ENCODE results near the gene LIPA.

LIPA gene

GRCh38 chr10:89263531-89263930 lies 12.0 kb upstream of the LIPA start:
- DNase-seq (ENCODE audit: low read depth, low spot score): no peak
- no peak overlapping the region for H3K4me3 ChIP-seq (ENCODE audit: low read depth, low read length)
- ChIA-PET POLR2A (no interaction called here), CTCF (interaction anchor here (0.9 to 3.2 kb wide), 3 partner anchors 13 to 301 kb away, joined by 3 to 26 read pairs (median 3); no protein-coding TSS in a partner anchor)
- TF ChIP-seq CTCF (IDR thresholded peaks at IDR 0.05; ENCODE audit: insufficient read depth, low read length, missing control alignments): no peak

GRCh38 chr10:89263091-89263490 lies 11.5 kb upstream of the LIPA start:
- ChIA-PET CTCF (interaction anchor here (3.2 kb wide), 1 partner anchor 107 kb away, joined by 26 read pairs; no protein-coding TSS in a partner anchor), POLR2A (no interaction called here)
- TF ChIP-seq CTCF (IDR thresholded peaks at IDR 0.05; ENCODE audit: insufficient read depth, low read length, missing control alignments): no peak
- H3K4me3 ChIP-seq (ENCODE audit: low read depth, low read length): no peak overlapping the region
- DNase-seq (ENCODE audit: low read depth, low spot score): no peak

GRCh38 chr10:89262086-89263051 lies 10.8 kb upstream of the LIPA start:
- peak; percentile 78 for DNase-seq (ENCODE audit: low read depth, low spot score)
- ChIA-PET CTCF (interaction anchor here (1.0 to 1.1 kb wide), 2 partner anchors 184 to 232 kb away, joined by 3 to 4 read pairs; no protein-coding TSS in a partner anchor), POLR2A (interaction anchor here (0.8 to 1.2 kb wide), 4 partner anchors 11 to 159 kb away, joined by 3 to 6 read pairs (median 4); partner anchors contain the start of gene LIPA)
- no peak overlapping the region for H3K4me3 ChIP-seq (ENCODE audit: low read depth, low read length)
- no peak for TF ChIP-seq CTCF (IDR thresholded peaks at IDR 0.05; ENCODE audit: insufficient read depth, low read length, missing control alignments)

GRCh38 chr10:89258881-89259280 lies 7.3 kb upstream of the LIPA start:
- H3K4me3 ChIP-seq (ENCODE audit: low read depth, low read length): no peak overlapping the region
- ChIA-PET POLR2A (no interaction called here), CTCF (interaction anchor here (1.0 to 1.7 kb wide), 3 partner anchors 10 to 167 kb away, joined by 3 to 4 read pairs (median 4); no protein-coding TSS in a partner anchor)
- no peak for DNase-seq (ENCODE audit: low read depth, low spot score)
- no peak for TF ChIP-seq CTCF (IDR thresholded peaks at IDR 0.05; ENCODE audit: insufficient read depth, low read length, missing control alignments)

- POLR2A ChIA-PET: no interaction called here
- TF ChIP-seq CTCF (IDR thresholded peaks at IDR 0.05; ENCODE audit: insufficient read depth, low read length, missing control alignments): no peak
- CTCF ChIA-PET: interaction anchor here (0.7 to 1.0 kb wide), 2 partner anchors 15 to 304 kb away, joined by 3 read pairs; no protein-coding TSS in a partner anchor
- no peak overlapping the region for H3K4me3 ChIP-seq (ENCODE audit: low read depth, low read length)
- no peak for DNase-seq (ENCODE audit: low read depth, low spot score)
These were observed 6.0 kb upstream of the LIPA start for GRCh38 chr10:89257581-89257980.

GRCh38 chr10:89256962-89257361 lies 5.4 kb upstream of the LIPA start:
- ChIA-PET POLR2A (no interaction called here), CTCF (interaction anchor here (1.0 kb wide), 1 partner anchor 305 kb away, joined by 3 read pairs; no protein-coding TSS in a partner anchor)
- DNase-seq (ENCODE audit: low read depth, low spot score): no peak
- no peak overlapping the region for H3K4me3 ChIP-seq (ENCODE audit: low read depth, low read length)
- no peak for TF ChIP-seq CTCF (IDR thresholded peaks at IDR 0.05; ENCODE audit: insufficient read depth, low read length, missing control alignments)
